Glutamatergic neuron (in vitro differentiated cells): ENCODE measurements around the gene SORT1. TPM values are rescaled to one million over a fixed set of nuclear protein-coding genes. Genes with fewer than 3 reads are reported as not detected.

Experiments
- DNase-seq: peaks from one replicate; pipeline ENCODE4 v3.0.0; 2022
- H3K27ac Mint-ChIP-seq: one replicate; pipeline ENCODE4 v1.8.0; 2020; ENCODE audit warnings: mild to moderate bottlenecking, mixed read lengths, inconsistent platforms; ENCODE audit not compliant: unreplicated experiment
- H3K27me3 Mint-ChIP-seq: one replicate; pipeline ENCODE4 v1.8.0; 2020; ENCODE audit warnings: mild to moderate bottlenecking, moderate library complexity, mixed read lengths, inconsistent platforms; ENCODE audit not compliant: unreplicated experiment
- H3K36me3 Mint-ChIP-seq: one replicate; pipeline ENCODE4 v1.8.0; 2020; ENCODE audit warnings: mild to moderate bottlenecking, mixed read lengths, inconsistent platforms; ENCODE audit not compliant: unreplicated experiment
- H3K4me1 Mint-ChIP-seq: one replicate; pipeline ENCODE4 v1.8.0; 2020; ENCODE audit warnings: mild to moderate bottlenecking, low read depth, mixed read lengths, inconsistent platforms; ENCODE audit not compliant: unreplicated experiment
- H3K4me3 Mint-ChIP-seq: one replicate; pipeline ENCODE4 v1.8.0; 2020; ENCODE audit warnings: mild to moderate bottlenecking, mixed read lengths, inconsistent platforms; ENCODE audit not compliant: unreplicated experiment
- H3K9me3 Mint-ChIP-seq: one replicate; pipeline ENCODE4 v1.8.0; 2020; ENCODE audit warnings: mild to moderate bottlenecking, moderate library complexity, mixed read lengths, inconsistent platforms; ENCODE audit not compliant: unreplicated experiment
- CTCF ChIP-seq: fragments of 200-600 bp; sonication (generic); IDR thresholded peaks from one replicate; pipeline ENCODE4 v1.5.0; 2021; ENCODE audit not compliant: partially characterized antibody, unreplicated experiment
- total RNA-seq: library from RNA; stranded (reverse); fragmentation: NEBNext Ultra II Directional; extraction: Animal tissue kit (Norgen Biotek cat#: 25700); gene quantifications from one replicate; pipeline ENCODE4 v1.2.1, GENCODE V29; 2021; ENCODE audit not compliant: unreplicated experiment

The SORT1 gene
- total RNA-seq, 1 donor from 2014 or later = 53.2 TPM

GRCh38 chr1:109269212-109269980, 128.3 kb downstream of the SORT1 start:
- no peaks in the 10 kb centered on the region for H3K36me3 Mint-ChIP-seq
- no peak for DNase-seq
- TF ChIP-seq CTCF = no peak
- H3K4me3 Mint-ChIP-seq = no peak overlapping the region
- H3K4me1 Mint-ChIP-seq = peaks cover 11% of the 10 kb centered on the region
- H3K27ac Mint-ChIP-seq = no peak overlapping the region
- H3K27me3 Mint-ChIP-seq = peaks cover 8% of the 10 kb centered on the region
- H3K9me3 Mint-ChIP-seq = peaks cover 4% of the 10 kb centered on the region

GRCh38 chr1:109268431-109269211, 129.1 kb downstream of the SORT1 start:
- Mint-ChIP-seq H3K4me3 (no peak overlapping the region), H3K27me3 (peaks cover 8% of the 10 kb centered on the region), H3K36me3 (no peaks in the 10 kb centered on the region), H3K9me3 (peaks cover 2% of the 10 kb centered on the region), H3K4me1 (peaks cover 7% of the 10 kb centered on the region), H3K27ac (no peak overlapping the region)
- no peak for TF ChIP-seq CTCF
- no peak for DNase-seq

GRCh38 chr1:109267743-109268300, 129.9 kb downstream of the SORT1 start:
- H3K4me1 Mint-ChIP-seq = peaks cover 7% of the 10 kb centered on the region
- no peak for TF ChIP-seq CTCF
- no peak overlapping the region for H3K27ac Mint-ChIP-seq
- peaks cover 8% of the 10 kb centered on the region for H3K27me3 Mint-ChIP-seq
- no peaks in the 10 kb centered on the region for H3K36me3 Mint-ChIP-seq
- DNase-seq = no peak
- no peak overlapping the region for H3K4me3 Mint-ChIP-seq
- peaks cover 2% of the 10 kb centered on the region for H3K9me3 Mint-ChIP-seq

GRCh38 chr1:109266965-109267364, 130.8 kb downstream of the SORT1 start:
- DNase-seq = no peak
- Mint-ChIP-seq H3K27me3 (peaks cover 7% of the 10 kb centered on the region), H3K9me3 (peaks cover 2% of the 10 kb centered on the region), H3K27ac (no peak overlapping the region), H3K4me1 (peaks cover 7% of the 10 kb centered on the region), H3K36me3 (no peaks in the 10 kb centered on the region), H3K4me3 (no peak overlapping the region)
- no peak for TF ChIP-seq CTCF
